ENCODE results near the gene MISP. TPM values are rescaled to one million over a fixed set of nuclear protein-coding genes. Genes with fewer than 3 reads are reported as not detected.
"Not testable (repeated sequence)": the region's sequence is repeated elsewhere in the genome, so short reads cannot be mapped to it uniquely, and the experiment has no call there.

The MISP gene
- polyA plus RNA-seq, 3 donors: 6.4 to 7.6 (median 6.5) TPM

GRCh38 chr19:723247-723646, 27.7 kb upstream of the MISP start:
- DNase-seq (ENCODE audit: low read depth in 3 of 3, low spot score in 2 of 3): no peak

GRCh38 chr19:723714-724113, 27.2 kb upstream of the MISP start:
- no peak for DNase-seq (ENCODE audit: low read depth in 3 of 3, low spot score in 2 of 3)

- no peak for DNase-seq (ENCODE audit: low read depth in 3 of 3, low spot score in 2 of 3)
Observed at GRCh38 chr19:725461-726089, 25.3 kb upstream of the MISP start.

GRCh38 chr19:726993-727956, 23.6 kb upstream of the MISP start:
- no peak for DNase-seq (ENCODE audit: low read depth in 3 of 3, low spot score in 2 of 3)

- no peak for DNase-seq (ENCODE audit: low read depth in 3 of 3, low spot score in 2 of 3)
Observed at GRCh38 chr19:728011-728410, 22.9 kb upstream of the MISP start.

- DNase-seq (ENCODE audit: low read depth in 3 of 3, low spot score in 2 of 3): not testable (repeated sequence)
Observed at GRCh38 chr19:729564-729963, 21.3 kb upstream of the MISP start.

- no peak for DNase-seq (ENCODE audit: low read depth in 3 of 3, low spot score in 2 of 3)
Observed at GRCh38 chr19:729965-730668, 20.8 kb upstream of the MISP start.

- DNase-seq (ENCODE audit: low read depth in 3 of 3, low spot score in 2 of 3): no peak
Observed at GRCh38 chr19:731000-731399, 19.9 kb upstream of the MISP start.

- no peak for DNase-seq (ENCODE audit: low read depth in 3 of 3, low spot score in 2 of 3)
Observed at GRCh38 chr19:732148-733069, 18.5 kb upstream of the MISP start.

- no peak for DNase-seq (ENCODE audit: low read depth in 3 of 3, low spot score in 2 of 3)
Observed at GRCh38 chr19:734716-735115, 16.2 kb upstream of the MISP start.

GRCh38 chr19:736125-736524, 14.8 kb upstream of the MISP start:
- DNase-seq (ENCODE audit: low read depth in 3 of 3, low spot score in 2 of 3): no peak

- DNase-seq (ENCODE audit: low read depth in 3 of 3, low spot score in 2 of 3): no peak
Observed at GRCh38 chr19:737591-738093, 13.3 kb upstream of the MISP start.

- no peak for DNase-seq (ENCODE audit: low read depth in 3 of 3, low spot score in 2 of 3)
Observed at GRCh38 chr19:738509-739128, 12.3 kb upstream of the MISP start.

- no peak for DNase-seq (ENCODE audit: low read depth in 3 of 3, low spot score in 2 of 3)
Observed at GRCh38 chr19:739998-740715, 10.8 kb upstream of the MISP start.

GRCh38 chr19:740816-741505, 10.0 kb upstream of the MISP start:
- DNase-seq (ENCODE audit: low read depth in 3 of 3, low spot score in 2 of 3): not testable (repeated sequence)

GRCh38 chr19:741506-742131, 9.3 kb upstream of the MISP start:
- no peak for DNase-seq (ENCODE audit: low read depth in 3 of 3, low spot score in 2 of 3)

GRCh38 chr19:742540-743075, 8.3 kb upstream of the MISP start:
- no peak for DNase-seq (ENCODE audit: low read depth in 3 of 3, low spot score in 2 of 3)

Measured in right renal cortex interstitium (tissue), 3 donors.